Stimulated activated CD4-positive, alpha-beta T cell treated with anti-CD3 and anti-CD28 coated beads, Interleukin-1b, Interleukin-23, amount 100 ng/mL, for 48 hours (primary cell): ENCODE results near the gene MAN2C1.
"Not testable (repeated sequence)": the region's sequence is repeated elsewhere in the genome, so short reads cannot be mapped to it uniquely, and the experiment has no call there.

ENCODE experiments used
- DNase-seq: peaks from one replicate; pipeline ENCODE4 v3.0.0-alpha.2; 2020

MAN2C1 gene

DNA sequence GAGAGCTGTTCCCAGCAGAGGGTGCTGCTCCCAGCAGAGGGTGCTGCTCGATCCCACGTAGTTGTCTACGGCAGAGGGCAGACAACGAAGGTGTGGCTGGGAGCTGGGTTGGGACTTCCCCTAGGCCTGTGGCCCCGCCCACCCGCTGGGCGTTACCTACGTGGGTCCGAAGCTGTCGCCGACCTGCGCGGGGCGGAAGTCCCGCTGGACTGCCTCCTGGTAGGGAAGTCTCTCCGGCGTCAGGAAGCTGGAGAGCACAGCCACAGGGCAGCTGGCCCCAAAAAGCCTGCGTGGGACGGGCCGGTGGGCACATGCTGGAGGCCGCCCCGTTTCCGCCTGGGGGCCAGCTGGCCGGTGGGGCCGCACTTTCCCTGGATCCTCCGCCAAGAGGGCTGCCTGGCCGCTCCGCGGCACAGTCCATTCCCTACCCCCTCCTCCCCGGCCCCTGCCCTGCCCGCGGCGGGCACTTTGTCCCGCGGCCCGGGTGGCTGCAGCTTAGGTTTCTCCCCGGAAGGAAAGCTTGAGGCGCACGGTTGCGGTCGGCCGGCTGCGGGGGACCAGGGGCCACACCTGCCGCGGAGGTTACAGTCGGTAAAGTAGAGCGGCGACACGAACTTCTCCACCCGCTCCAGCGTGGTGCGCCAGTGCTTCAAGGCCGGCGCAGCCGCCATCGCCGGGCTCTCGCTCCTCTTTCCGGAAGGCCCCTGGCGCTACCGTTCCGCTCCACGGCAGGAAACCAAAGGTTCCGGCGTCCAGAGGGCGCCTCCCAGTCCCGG is at the start of gene MAN2C1:
MAN2C1 (minus strand) TSS at position 695 of the 776 bp plus-strand sequence; CDS start at position 671, 24 bp downstream.
- peak; percentile 94 for DNase-seq

DNA sequence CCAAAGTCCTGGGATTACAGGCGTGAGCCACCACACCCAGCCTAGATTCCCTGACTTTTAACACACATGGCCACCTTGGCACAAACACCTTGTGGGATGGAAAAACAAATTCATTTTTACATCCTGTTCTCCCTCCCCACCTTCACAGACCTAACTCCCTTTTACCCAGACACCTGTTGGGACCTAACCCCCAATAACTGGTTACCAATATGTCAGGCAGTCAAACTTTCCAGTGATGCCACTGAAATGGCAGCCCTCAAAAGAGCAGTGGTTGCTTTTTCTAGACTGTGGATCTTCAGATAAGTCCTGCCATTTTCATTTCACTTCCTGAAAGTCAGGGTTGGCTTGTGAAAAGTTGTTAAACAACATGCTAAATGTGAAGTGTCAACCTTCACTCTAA is 48.2 kb upstream of the MAN2C1 start:
- DNase-seq: no peak

DNA sequence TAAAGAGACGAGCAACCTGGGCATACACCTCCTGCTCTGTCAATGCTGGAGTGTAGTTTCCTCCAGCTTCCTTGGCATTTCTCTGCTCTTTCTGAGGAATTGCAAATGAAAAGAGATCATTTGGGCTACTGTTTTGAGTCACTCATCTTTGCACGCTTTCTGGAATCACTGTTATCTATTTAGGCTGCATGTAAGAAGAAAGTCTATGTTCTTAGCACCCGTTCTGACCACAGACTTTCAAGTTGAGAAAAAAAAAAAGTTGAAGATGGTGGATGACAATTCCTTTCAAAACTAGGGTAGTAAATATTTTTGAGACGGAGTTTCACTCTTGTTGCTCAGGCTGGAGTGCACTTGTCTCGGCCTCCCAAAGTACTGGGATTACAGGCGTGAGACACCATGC is 41.8 kb upstream of the MAN2C1 start:
- no peak for DNase-seq

DNA sequence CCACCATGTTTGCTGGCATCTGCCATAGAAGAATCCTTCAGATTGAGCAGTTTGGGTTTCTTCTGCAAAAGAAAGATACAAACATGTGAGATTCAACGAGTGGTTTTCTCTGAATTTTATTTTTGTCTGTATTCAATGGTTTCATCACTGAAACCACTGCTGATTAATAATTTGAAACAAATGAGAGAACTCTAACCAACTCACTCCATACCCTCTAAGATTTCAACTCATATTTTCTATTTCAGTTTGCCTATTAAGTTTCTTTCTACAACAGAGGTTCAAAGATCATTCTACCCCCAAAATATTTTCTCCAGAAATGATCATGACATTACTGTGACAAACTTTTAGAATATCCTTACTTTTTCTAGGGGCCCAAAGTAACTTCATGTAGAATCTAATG is 38.7 kb upstream of the MAN2C1 start:
- no peak for DNase-seq

DNA sequence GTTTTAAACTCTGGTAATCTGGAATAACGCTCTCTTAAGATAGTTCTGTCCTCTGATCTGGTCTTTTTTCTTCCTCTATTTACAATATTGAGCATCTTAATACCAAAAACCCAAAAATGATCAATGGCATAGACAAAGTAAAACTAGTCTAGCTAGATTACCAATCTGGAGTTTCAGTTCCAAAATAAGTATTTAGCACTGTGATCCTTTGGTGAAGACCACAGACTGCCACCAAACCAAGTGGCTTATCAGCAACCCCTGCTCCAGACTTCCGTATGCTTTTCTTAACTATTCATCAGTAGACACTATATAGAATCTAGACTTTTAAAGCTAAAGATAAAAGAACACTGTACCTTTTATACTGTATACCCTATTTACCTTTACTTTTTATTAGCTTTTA is 35.5 kb upstream of the MAN2C1 start:
- DNase-seq: no peak

DNA sequence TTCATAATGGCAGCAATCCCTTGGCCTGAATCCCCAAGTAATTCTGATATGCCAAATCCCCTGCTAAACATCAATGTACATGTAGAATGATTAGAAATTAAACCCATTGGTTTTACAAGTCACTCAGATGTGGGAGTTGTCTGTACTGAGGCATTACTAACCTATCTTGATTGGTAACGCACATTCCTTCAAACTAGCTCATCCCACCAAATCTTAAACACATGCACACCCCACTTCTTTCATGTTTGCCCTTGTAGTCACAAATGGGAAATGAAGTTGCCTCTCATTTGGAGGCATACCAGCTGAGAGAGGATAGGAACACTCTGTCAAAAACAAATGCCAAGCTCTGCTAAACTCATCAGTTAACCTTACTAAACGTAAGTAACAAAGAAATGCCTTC is 29.1 kb upstream of the MAN2C1 start:
- DNase-seq: no peak

DNA sequence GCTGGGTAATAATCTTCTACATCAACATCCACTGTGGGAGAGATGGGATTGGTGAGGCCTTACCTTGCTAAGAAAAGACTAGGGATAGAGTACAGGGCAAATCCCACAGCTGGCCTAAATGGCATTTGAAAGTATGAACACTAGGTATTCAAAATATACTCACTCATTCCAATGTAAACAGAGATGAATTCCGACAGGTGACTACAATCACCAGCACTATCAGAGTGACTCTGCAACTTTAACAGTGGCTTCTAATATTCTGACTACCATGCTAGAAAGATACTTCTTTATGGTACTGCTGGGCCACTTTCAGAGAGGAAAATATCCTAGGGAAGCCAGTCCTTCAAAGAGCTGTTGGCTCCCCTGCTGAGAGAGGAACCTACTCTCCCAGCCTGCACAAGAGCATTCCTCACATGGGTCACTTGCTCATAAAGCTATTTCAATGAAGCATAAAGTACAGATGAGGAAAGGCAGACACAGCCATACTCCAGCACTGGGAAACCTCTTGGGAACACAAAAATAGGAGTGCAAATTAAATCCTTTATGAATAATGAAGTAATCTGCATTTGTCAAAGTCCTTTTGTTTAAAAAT is 21.5 kb upstream of the MAN2C1 start:
- DNase-seq: no peak

DNA sequence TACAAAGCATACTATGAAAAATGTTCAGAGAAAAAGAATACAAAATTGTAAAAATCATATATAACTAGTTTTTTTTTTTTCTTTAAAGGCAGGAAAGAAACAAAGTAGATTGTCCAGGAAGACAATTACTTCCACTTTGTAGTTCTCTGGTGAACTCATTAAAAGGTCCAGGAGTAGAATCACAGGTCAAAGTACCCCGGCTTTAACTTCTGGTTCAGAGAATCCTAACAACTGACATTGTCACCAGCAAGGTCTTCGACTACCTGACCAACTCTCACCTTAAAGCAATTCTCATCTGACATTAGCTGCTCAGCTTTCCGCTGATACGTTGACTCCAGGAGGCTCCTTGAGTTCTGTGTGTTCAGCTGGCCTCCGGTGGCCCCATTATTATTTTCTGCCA is 15.6 kb upstream of the MAN2C1 start:
- DNase-seq: not testable (repeated sequence)

DNA sequence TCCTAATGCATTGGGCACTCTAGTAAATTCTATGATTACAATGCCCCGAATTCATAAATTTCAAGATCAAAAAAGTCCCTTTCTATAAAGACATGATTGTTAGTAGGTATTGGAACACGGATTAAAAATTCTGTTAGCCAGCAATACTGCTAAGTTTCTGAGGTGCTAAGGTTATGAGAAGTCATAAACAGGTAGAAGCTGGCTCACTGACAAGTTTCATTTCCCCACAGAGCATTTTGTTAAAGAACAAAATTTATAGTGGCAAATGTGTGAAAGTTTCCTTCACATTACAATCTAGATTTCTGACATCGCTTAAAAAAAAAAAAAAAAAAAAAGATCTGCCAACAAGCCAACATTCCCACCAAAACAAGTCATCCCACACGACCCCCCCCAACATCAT is 12.4 kb upstream of the MAN2C1 start:
- no peak for DNase-seq

DNA sequence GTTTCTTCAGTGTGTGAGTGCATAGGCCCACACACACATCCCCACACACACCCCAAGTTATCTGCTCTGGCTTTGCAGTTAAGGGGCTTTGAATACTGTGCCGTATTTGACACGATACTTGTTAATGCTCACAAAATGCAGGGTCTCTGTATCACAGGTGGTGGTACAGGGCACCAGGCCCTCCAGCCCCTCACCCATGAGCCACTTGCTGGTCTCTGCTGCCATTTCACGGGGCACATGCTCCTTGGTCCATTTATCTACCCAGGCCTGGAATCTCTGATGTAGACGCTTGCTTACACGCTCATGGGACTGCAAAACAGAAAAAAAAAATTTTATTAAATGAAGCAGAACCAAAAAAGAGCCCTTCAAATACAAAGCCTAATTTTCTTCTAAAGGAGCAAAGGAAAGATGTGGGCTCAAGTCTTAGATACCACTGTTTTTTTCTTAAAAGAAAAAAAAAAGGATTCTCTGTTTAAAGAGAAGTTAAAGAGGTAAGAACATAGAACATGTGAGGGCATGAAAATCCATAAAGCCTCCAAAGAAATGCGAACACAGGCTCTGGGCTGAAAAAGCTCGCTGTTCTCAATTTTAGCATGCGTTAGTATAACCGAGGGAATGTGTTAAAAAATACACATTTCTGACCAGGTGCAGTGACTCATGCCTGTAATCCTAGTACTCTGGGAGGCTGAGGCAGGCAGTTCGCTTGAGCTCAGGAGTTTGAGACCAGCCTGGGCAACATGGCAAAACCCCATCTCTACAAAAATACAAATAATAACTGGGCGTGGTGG is 3.7 kb upstream of the MAN2C1 start:
- no peak for DNase-seq

DNA sequence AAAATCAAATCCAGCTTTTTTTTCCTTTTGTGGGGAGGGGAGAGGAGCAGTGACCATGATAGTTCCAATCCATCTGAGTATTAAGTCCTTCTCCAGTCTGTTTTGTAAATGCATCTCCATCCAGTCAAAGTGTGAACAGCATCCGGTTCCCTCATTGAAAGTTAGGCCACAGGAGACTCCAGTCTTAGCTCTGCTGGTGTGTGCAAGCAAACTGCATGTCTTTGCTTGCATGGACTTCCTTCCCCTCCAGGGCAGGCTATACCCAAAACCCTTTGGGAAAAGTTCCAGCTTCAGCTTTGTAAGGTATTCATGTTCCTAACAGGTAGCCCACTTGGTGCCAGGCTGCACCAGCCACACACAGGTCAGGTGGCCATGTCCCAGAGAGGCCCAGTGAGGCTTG is 3.1 kb upstream of the MAN2C1 start:
- no peak for DNase-seq

DNA sequence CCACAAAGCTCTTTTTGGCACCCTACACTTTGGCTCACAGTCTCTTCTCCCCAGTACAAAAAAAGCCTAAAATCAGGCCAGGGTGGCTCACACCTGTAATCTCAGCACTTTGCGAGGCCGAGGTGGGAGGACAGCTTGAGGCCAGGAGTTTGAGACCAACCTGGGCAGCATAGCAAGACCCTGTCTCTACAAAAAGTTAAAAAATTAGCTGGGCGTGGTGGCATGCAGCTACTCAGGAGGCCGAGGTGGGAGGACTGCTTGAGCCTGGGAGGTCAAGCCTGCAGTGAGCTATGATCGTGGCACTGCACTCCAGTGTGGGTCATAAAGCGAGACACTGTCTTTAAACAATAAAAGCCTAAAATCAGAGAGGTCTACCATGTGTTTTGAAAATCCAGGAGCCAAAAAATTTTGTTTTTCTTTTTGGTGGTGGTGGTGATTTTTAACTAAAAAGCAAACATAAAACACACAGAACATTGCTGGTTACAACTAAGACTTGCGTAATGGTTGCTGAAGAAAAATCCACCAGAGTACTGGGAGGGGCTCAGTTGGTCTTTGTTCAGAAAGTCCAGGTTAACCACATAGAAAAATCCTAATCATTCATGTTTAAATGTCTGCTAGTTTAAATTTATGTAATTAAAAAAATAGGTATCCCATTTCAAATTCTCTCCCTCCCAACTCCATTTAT is 1.6 kb upstream of the MAN2C1 start:
- DNase-seq: no peak

DNA sequence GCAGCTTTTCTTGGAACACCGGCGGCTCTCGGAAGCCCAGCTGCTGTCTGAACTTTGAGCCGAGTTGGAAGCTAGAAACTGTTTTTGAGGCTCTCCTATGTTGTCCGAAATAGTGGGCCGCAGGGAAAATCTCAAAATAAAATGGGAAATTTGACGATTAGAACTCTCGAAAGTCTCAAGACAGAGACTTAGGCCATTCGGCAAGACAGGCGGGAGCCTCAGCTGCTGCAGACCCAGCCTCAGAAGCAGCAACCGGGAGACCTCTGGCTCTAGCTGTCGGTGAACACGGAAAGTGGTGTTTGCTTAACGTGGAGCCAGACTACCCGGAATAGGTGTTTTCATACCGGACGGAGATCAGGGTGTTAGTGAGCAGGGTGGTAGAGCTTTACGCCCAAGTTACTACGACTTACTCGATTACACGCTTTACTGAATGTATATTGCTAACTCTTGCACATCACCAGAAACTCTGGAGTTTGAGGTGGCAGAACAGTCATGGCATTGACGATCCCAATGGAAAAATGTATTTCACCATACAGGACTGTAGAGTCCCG is 357 bp upstream of the MAN2C1 start:
- no peak for DNase-seq

DNA sequence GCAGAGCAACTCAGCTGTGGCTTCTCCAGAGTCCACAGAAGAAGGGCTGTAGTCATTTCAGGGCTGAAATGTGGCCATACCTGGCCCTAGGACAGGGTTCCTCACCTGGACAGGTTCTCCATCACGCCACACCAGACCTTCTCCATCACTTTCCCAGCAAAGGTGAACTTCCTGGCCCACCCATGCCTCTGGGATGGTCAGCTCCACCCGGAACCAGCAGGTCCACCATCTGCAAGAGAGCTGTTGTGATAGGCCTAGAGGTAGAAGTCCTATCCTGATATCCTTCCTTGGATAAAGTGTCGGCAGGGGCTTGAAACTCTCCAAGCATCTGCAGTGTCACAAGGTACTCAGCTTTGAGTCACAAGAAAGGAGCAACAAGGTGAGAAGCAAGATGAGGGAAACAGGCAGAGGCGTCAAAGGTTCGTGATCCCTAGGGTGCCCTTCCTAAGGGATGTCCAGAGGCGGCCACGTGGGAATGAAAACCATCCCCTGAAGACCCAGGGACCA is 948 bp downstream of the MAN2C1 start:
- no peak for DNase-seq

DNA sequence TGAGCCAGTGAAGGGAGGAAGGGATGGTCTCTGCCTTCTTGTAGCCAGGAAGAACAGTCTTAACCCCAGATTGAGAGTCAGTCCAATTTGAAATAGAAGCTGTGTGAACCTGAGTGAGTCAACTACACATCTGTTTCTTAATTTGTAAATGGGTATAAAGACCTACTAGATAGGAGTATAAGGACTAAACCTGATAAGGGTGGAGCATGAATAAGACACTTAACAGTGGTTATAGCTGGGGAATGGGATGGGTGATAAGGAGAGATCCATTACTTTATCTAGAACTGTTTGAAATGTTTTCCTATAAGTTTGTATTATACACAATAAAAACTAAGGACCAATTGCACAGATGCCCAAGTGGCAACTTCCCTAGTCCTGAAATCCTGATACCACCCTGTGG is 1.4 kb downstream of the MAN2C1 start:
- no peak for DNase-seq

DNA sequence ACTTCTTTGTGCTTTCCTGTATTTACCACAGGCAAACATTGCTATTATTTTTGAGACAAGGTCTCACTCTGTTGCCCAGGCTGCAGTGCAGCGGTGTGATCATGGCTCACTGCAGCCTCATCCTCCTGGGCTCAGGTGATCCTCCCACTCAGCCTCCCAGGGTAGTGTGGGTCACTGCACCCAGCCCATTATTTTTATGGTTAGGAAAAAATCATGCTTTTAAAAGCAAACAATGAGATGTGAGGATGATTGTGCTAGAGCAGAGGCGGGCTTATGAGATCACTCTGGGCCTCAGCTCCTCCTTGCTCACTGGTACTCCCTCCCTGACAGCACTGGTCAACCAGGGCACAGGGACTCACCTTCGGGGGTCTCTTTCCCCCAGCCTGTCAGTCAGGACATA is 2.2 kb downstream of the MAN2C1 start:
- DNase-seq: no peak

DNA sequence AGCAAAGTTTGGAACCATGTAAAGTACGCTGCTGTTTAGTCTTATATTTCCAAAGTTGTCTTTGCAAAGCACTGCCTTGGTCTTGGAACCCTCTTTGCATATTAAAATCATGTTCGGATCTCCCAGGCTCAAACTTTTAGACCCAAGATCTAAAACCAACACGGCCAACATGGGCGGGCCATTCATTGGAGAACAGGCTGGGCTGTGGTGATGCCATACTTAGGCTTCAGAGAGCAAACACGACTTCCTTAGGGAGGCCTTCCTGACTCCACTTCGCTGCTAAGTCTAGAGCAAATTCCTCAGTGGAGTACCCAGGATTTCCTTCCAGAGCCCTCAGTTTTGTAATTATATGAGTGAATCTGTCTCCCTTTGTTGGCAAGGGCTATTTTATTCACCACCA is 3.5 kb downstream of the MAN2C1 start:
- no peak for DNase-seq

DNA sequence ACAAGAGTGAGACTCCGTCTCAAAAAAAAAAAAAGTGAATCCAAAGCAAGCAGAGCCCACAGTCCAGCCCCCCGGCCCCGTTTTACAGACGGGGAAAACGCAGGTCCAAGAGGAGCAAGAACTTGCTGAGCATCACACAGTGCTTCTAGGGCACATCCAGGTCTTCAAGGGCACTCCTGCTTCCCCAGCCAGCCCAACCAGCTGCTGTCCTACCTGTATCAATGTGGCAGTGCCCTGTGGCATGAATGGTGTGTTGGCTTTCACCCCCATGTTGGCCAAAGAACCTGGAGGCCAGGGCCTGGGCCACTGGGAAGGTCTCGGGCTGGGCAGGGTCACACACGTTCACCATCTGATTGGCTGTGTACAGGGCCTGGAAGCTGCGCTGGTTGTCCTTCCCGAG is 4.6 kb downstream of the MAN2C1 start:
- DNase-seq: no peak

DNA sequence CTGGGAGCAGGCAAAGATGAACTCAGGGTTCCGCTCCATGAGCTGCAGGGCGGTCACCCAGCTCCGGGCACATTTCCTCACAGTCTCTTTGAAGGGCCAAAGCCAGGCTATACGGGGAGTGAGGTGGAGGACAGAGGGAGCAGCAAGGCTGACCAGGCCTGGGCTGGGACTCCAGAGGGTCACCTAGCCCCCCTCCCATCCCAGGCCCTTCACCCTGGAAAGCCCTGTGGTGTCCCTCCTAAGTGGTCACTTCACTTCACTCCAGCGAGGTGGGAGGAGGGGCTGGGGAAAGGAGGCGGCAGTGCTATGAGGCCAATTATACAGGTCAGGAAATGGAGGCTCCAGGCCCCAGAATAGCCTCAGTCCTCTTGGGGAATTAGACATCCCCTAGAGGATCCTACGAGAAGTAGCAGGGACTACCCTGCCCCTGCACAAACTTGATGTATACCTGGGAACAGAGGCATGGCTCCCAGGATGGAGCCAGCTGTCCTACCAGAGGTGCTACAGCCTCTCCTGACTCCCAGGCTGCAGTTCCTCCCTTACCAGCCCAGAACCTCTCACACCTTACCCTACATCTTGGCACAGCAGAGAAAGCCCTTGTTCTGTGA is 5.7 kb downstream of the MAN2C1 start:
- no peak for DNase-seq

DNA sequence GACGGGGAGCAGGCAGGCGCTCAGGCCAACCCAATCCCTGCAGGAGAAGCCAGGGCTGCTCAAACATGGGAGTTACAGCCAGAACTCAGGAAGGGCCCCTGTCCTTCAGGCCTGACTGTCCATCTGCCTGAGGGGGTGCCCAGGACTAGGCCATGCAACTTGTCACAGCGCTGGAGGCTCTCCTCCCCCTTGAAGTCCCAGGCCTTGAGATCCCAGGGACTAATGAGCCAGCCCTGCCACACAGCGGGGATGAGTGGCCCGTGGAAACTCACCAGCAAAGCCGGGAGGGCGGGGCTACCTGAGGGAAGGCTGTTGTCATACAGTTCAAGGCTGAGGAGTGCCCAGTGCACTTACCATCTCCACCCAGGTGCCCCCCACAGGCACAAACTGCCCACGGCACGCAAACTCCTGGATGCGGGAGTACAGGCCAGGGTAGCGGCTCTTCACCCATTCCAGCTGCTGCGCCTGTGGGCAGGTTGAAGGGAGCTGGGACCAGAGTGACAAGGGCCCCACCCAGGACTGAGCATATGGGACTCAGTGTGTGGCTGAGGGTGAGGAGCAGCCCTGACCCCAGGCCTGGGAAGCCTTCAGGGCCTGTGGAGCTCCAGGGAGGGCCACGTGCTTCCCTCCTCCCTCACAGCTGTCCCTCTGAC is 6.3 kb downstream of the MAN2C1 start:
- DNase-seq: no peak

DNA sequence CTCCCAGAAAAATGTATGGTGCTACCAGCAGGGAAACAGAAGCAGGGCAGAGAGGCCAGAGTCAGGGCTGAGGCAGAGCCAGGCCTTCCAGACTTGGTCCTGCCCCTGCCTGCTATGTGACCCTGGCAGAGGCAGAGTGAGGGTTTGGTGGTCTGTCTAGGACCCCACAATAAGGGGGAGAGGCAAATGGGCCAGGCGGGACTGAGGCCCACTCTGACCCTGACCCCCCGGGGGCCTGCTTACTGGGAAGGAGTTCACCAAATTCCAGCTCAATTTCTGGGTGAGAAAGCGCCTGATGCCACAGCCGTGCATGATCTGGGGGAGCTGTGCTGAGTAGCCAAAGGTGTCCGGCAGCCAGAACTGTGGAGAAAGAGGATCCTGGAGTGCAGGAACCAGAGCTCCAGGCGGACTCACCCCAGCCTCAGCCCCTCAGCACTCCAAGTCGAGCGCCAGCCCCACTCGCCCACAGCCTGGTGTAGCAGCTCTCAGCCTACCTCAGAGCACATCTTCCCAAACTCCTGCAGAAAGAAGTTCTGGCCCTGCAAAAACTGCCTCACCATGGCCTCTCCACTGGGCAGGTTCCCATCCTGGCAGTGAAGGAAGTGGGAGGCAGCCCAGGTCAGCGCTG is 6.9 kb downstream of the MAN2C1 start:
- DNase-seq: no peak
